ENCODE data around the gene GBP2.

Gene GBP2

DNA sequence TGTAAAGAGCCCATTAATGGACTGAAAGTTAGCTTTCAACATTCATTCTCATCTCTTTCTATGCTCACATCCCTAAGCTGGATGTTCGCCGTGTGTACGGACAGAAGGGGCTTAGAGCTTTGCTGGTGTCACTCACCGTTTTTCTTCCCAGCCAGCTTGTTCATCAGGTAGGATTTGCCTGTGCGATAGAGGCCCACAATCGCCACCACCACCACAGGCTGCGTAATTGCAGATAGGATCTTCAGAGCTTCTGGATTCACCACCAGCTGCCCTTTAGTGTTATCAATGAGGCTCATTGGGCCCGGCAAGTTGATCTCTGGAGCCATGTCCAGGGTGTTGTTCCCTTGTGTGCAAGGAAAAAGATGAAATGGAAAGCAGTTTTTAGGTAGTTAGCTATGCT lies 4.3 kb downstream of the GBP2 start:
- in situ Hi-C loops (cut with HindIII; ENCODE audit: low pct_ligation_motif_present, low sequenced_read_pairs): no loop called here
- H3K27me3 ChIP-seq (replicated peaks): no peaks in the 10 kb centered on the region
- TF ChIP-seq, protein P1, sequence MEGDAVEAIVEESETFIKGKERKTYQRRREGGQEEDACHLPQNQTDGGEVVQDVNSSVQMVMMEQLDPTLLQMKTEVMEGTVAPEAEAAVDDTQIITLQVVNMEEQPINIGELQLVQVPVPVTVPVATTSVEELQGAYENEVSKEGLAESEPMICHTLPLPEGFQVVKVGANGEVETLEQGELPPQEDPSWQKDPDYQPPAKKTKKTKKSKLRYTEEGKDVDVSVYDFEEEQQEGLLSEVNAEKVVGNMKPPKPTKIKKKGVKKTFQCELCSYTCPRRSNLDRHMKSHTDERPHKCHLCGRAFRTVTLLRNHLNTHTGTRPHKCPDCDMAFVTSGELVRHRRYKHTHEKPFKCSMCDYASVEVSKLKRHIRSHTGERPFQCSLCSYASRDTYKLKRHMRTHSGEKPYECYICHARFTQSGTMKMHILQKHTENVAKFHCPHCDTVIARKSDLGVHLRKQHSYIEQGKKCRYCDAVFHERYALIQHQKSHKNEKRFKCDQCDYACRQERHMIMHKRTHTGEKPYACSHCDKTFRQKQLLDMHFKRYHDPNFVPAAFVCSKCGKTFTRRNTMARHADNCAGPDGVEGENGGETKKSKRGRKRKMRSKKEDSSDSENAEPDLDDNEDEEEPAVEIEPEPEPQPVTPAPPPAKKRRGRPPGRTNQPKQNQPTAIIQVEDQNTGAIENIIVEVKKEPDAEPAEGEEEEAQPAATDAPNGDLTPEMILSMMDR (IDR thresholded peaks at IDR 0.05; ENCODE audit: low read depth, low read length, missing control alignments): no peak
- H3K27ac ChIP-seq: no peak overlapping the region
- no peak overlapping the region for H3K4me3 ChIP-seq (ENCODE audit: low read depth, low read length)
- H3K36me3 ChIP-seq (replicated peaks): no peaks in the 10 kb centered on the region
- DNase-seq: no peak

DNA sequence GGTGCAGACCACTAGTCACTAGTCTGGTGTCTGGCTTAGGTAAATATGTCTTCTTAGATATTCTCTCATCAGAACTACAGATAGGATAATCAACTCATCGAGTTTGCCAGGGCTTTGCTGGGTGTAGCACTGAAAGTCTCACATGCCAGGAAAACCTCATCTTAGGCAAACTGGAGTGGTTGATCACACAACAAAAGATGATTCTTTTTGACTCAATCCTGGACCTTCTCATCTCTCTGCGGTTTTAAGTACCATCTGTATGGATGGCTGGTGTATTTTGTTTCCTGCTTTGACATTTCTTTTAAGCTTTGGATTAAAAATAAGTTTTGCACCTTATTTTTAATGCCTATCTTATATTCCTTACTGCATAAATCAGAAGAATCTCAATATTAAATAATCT lies 11.3 kb downstream of the GBP2 start:
- no peak for DNase-seq
- Histone ChIP-seq H3K4me3 (ENCODE audit: low read depth, low read length) (no peak overlapping the region), H3K36me3 (replicated peaks) (no peaks in the 10 kb centered on the region), H3K27ac (no peak overlapping the region), H3K27me3 (replicated peaks) (no peaks in the 10 kb centered on the region)
- TF ChIP-seq, protein P1 (IDR thresholded peaks at IDR 0.05; ENCODE audit: low read depth, low read length, missing control alignments): no peak
- in situ Hi-C loops (cut with HindIII; ENCODE audit: low pct_ligation_motif_present, low sequenced_read_pairs): no loop called here

DNA sequence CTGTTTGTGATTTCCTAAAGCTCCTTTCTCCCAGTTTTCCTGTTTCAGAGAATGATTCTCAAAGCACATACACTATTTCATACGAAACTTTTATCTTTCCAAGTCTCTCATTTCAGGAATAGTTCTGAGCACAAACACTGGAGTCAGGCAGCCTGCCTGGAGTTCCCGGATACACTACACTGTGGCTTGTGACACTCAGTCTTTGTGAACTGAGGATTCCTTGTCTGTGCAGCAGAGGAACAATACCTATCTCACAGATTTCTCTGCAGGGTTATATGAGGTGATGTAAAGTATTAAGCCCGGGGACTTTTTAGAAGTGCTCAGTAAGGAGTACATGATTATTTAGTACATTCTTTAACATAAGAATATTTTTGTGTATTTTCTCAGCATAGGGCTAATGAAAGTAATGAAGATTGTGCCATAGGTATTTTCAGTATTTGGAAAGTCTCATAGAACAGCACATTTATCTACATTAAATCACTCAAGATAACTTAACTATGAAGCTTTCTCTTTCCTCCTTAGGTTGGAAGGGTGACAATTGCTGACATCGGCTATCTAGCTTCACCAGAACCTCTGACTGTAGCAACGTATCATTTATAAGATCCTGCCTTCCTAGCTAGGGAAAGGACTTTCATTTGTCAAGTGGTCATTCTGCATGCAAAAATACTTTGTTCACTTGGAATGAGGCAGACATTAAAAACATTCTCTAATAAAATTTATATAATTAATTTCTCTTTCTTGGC lies 12.9 kb downstream of the GBP2 start:
- no peak for DNase-seq
- Histone ChIP-seq H3K27me3 (replicated peaks) (no peaks in the 10 kb centered on the region), H3K36me3 (replicated peaks) (no peaks in the 10 kb centered on the region), H3K27ac (no peak overlapping the region), H3K4me3 (ENCODE audit: low read depth, low read length) (no peak overlapping the region)
- in situ Hi-C loops (cut with HindIII; ENCODE audit: low pct_ligation_motif_present, low sequenced_read_pairs): no loop called here
- TF ChIP-seq, protein P1 (IDR thresholded peaks at IDR 0.05; ENCODE audit: low read depth, low read length, missing control alignments): no peak

DNA sequence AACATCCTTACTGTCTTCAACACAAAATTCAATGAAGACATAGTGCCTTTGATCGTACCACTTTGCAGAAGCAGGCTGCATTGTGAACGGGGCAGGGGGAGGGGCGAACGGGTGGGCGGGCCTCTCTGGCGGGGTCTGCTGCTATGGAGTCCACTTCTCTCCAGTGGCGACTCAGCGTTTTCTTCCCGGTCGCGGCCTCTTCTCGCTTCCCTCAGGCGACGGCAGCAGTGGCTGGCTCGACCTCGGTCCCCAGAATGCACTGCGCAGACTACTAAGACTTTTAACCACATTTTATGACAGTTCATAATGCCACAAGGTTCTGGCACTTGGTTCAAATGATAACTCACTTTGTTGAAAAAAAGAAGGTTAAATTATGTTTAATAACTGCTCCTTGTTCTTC lies 21.2 kb downstream of the GBP2 start:
- Histone ChIP-seq H3K27ac (no peak overlapping the region), H3K36me3 (replicated peaks) (no peaks in the 10 kb centered on the region), H3K4me3 (ENCODE audit: low read depth, low read length) (no peak overlapping the region), H3K27me3 (replicated peaks) (no peaks in the 10 kb centered on the region)
- in situ Hi-C loops (cut with HindIII; ENCODE audit: low pct_ligation_motif_present, low sequenced_read_pairs): no loop called here
- no peak for DNase-seq
- TF ChIP-seq, protein P1 (IDR thresholded peaks at IDR 0.05; ENCODE audit: low read depth, low read length, missing control alignments): no peak

DNA sequence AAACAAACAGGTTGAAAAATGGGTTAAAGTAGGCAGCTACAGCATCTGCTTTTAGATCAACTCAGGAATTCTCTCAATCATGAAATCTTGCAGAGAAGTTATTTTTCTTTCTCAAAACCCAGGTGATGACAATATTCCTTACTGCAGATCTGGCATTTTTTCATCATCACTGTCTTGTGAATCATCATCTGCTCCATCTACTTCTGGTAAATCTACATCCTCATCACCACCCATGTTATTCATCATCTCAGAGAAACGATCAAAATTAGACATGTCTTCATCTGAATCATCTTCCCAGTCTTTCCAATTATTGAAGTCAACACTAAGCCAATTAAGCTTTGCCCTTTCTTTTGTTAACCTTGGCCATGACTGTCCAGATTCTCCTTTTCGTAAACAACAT lies 21.8 kb downstream of the GBP2 start:
- in situ Hi-C loops (cut with HindIII; ENCODE audit: low pct_ligation_motif_present, low sequenced_read_pairs): no loop called here

More for the DNA sequence above, 21.8 kb downstream of the GBP2 start:
- TF ChIP-seq, protein P1 (IDR thresholded peaks at IDR 0.05; ENCODE audit: low read depth, low read length, missing control alignments): no peak
- no peak for DNase-seq
- Histone ChIP-seq H3K4me3 (ENCODE audit: low read depth, low read length) (no peak overlapping the region), H3K36me3 (replicated peaks) (no peaks in the 10 kb centered on the region), H3K27me3 (replicated peaks) (no peaks in the 10 kb centered on the region), H3K27ac (no peak overlapping the region)
